GM12878 (cell line): ENCODE measurements around the gene RALGAPA2. TPM values are rescaled to one million over a fixed set of nuclear protein-coding genes. Genes with fewer than 3 reads are reported as not detected.

Source experiments
- ATAC-seq: fragments of 200-7000 bp; cut with Tn5 transposase; 3 replicates; pipeline ENCODE4 v1.9.1; 2020; ENCODE audit warnings: mild to moderate bottlenecking, moderate library complexity
- BruUV-seq: library from RNA; stranded (reverse); fragments of 400-500 nt; replicated peaks from 2 replicates; lab custom pipeline; 2021; lab: Mats Ljungman, UMichigan
- CTCF ChIA-PET: fragments of 300-600 bp; sonication (Branson Sonifier 250); formaldehyde crosslinking; extraction: SDS; loops from one replicate; lab custom pipeline; 2021; ENCODE audit warnings: inconsistent platforms; lab: Yijun Ruan, JAX
- POLR2A ChIA-PET: fragments of 350-600 bp; formaldehyde crosslinking; extraction: SDS; loops from one replicate; lab custom pipeline; 2021; ENCODE audit warnings: inconsistent platforms; lab: Charles Lee
- RAD21 ChIA-PET: fragments of 300-600 bp; sonication (Branson Sonifier 250); formaldehyde crosslinking; loops from one replicate; lab custom pipeline; 2023; ENCODE audit warnings: antibody characterized with exemption; ENCODE audit not compliant: unreplicated experiment; lab: Charles Lee
- SMC1A ChIA-PET: fragments of 300-600 bp; sonication (Branson Sonifier 250); formaldehyde crosslinking; loops from one replicate; lab custom pipeline; 2023; ENCODE audit not compliant: unreplicated experiment, uncharacterized antibody; lab: Charles Lee
- DNase-seq: peaks from one replicate; pipeline ENCODE4 v3.0.0-alpha.2; 2011; ENCODE audit warnings: low read depth, low spot score
- FAIRE-seq: peaks from 3 replicates; lab custom pipeline; 2011; peaks lifted over from hg19 to GRCh38; lab: Jason Lieb, UNC
- H2AFZ ChIP-seq: 2 replicates; pipeline ENCODE4 v1.6.0; 2011; ENCODE audit warnings: low read depth, low read length, control low read depth; ENCODE audit not compliant: control insufficient read depth
- H3K27ac ChIP-seq: 2 replicates; pipeline ENCODE4 v1.5.1; 2011; ENCODE audit warnings: control low read depth; ENCODE audit not compliant: control insufficient read depth, insufficient read depth
- H3K27me3 ChIP-seq, 2 experiments: replicated peaks in 1 of 2; 2 replicates each; pipeline versions ENCODE4 v1.6.0 to v1.6.1; 2011; ENCODE audit warnings: low read length in 1 of 2; ENCODE audit not compliant: control insufficient read depth in 2 of 2, insufficient read depth in 2 of 2
- H3K36me3 ChIP-seq, 2 experiments: 2 replicates each; pipeline ENCODE4 v1.5.1; 2011; ENCODE audit warnings: low read length in 1 of 2; ENCODE audit not compliant: control insufficient read depth in 2 of 2, insufficient read depth in 2 of 2
- H3K4me1 ChIP-seq: 2 replicates; pipeline ENCODE4 v1.6.1; 2011; ENCODE audit warnings: mild to moderate bottlenecking, low read length, moderate library complexity, mixed read lengths; ENCODE audit not compliant: control insufficient read depth, insufficient read depth
- H3K4me2 ChIP-seq: 2 replicates; pipeline ENCODE4 v1.6.0; 2011; ENCODE audit warnings: control low read depth; ENCODE audit not compliant: control insufficient read depth, insufficient read depth
- H3K4me3 ChIP-seq: fragments of 200-600 bp; sonication (generic); 2 replicates; pipeline ENCODE4 v1.5.1; 2016
- H3K79me2 ChIP-seq: 2 replicates; pipeline ENCODE4 v1.6.0; 2011; ENCODE audit warnings: low read length; ENCODE audit not compliant: control insufficient read depth, insufficient read depth
- H3K9ac ChIP-seq: 2 replicates; pipeline ENCODE4 v1.8.0; 2011; ENCODE audit warnings: low read length, control low read depth, mixed read lengths; ENCODE audit not compliant: control insufficient read depth, insufficient read depth
- H3K9me3 ChIP-seq: replicated peaks from 3 replicates; pipeline ENCODE4 v1.5.1; 2011; ENCODE audit warnings: mild to moderate bottlenecking, low read length; ENCODE audit not compliant: control insufficient read depth, insufficient read depth
- H4K20me1 ChIP-seq: 2 replicates; pipeline ENCODE4 v1.6.0; 2011; ENCODE audit not compliant: control insufficient read depth, insufficient read depth
- NR2C1 ChIP-seq: fragments of 450-650 bp; IDR thresholded peaks from 2 replicates; pipeline ENCODE4 v1.6.1; 2017; ENCODE audit warnings: antibody characterized with exemption, mild to moderate bottlenecking, moderate library complexity
- SRF ChIP-seq, 2 experiments: IDR thresholded peaks; 2 replicates each; pipeline ENCODE4 v1.6.1; 2011; ENCODE audit warnings: low read depth in 2 of 2, low read length in 2 of 2, mild to moderate bottlenecking in 1 of 2, moderate library complexity in 1 of 2
- YY1 ChIP-seq: IDR thresholded peaks from 2 replicates; pipeline ENCODE4 v1.6.1; 2011; ENCODE audit warnings: low read depth, mild to moderate bottlenecking, low read length
- WGBS: methylation state at CpG from one replicate; pipeline ENCODE4 v1.1.6; 2016; ENCODE audit warnings: low lambda C conversion rate; ENCODE audit not compliant: insufficient replicate concordance, insufficient coverage; ENCODE audit errors: missing lambda C conversion rate; 5-methylcytosine and 5-hydroxymethylcytosine counted together
- in situ Hi-C: fragments of 300-500 bp; cut with MboI; formaldehyde crosslinking; loops from 9 replicates; pipeline ENCODE4 v1.14.3; 2018; ENCODE audit warnings: mixed read lengths
- intact Hi-C: fragments of 100-400 bp; cut with micrococcal nuclease; formaldehyde crosslinking; loops from one replicate; pipeline ENCODE4 v1.14.2; 2022; ENCODE audit not compliant: unreplicated experiment
- polyA plus RNA-seq, 11 experiments: library from polyadenylated mRNA; depleted of rRNA in 4 of 11; unstranded in 6 of 11; stranded (reverse) in 5 of 11; fragments of >200 nt; fragmentation: Nextera tagmentation in 4 of 11; fragmentation: Illumina TruSeq in 1 of 11; extraction: Ambion mirVana in 4 of 11; extraction: Trizol in 1 of 11; gene quantifications; 1 replicate in 1 of 11; 2 replicates in 10 of 11; pipeline versions ENCODE4 v1.2.1 to v1.2.3, GENCODE V29; 2011 to 2016; ENCODE audit warnings: inconsistent platforms in 2 of 11, missing spikeins in 2 of 11, low read depth in 1 of 11
- total RNA-seq, 4 experiments: library from RNA; depleted of rRNA in 3 of 4; stranded (reverse); fragments of >200 nt in 3 of 4; fragmentation: Illumina TruSeq in 1 of 4; extraction: Trizol in 1 of 4; gene quantifications; 2 replicates each; pipeline versions ENCODE4 v1.2.1 to v1.2.3, GENCODE V29; 2013 to 2021
- TF ChIP-seq, protein P1 (sequence below): fragments of 450-650 bp; IDR thresholded peaks from 2 replicates; pipeline ENCODE4 v1.6.1; 2016; ENCODE audit warnings: mild to moderate bottlenecking, moderate library complexity, borderline replicate concordance

The RALGAPA2 gene
- total and polyA plus RNA-seq, 10 of the 15 experiments (the other 5 are each of a cell fraction or from before 2014, with no cell fraction given) = 2.9 to 29.4 (median 19.6) TPM

GRCh38 chr20:20614391-20614790, 98.1 kb downstream of the RALGAPA2 start:
- H3K36me3 ChIP-seq = peaks cover 0 to 8% of the 10 kb centered on the region in 2 experiments; a peak in 2 of 4 replicates
- intact Hi-C loops = no loop called here
- ChIA-PET SMC1A (no interaction called here), POLR2A (no interaction called here), CTCF (no interaction called here), RAD21 (no interaction called here)
- in situ Hi-C loops = no loop called here
- no TSS peak for BruUV-seq
- no peak overlapping the region for H2AFZ ChIP-seq
- no peak overlapping the region for H3K27ac ChIP-seq
- H4K20me1 ChIP-seq = no peaks in the 10 kb centered on the region
- no peaks in the 10 kb centered on the region for H3K79me2 ChIP-seq
- H3K4me1 ChIP-seq = no peaks in the 10 kb centered on the region
- H3K27me3 ChIP-seq = no peaks in the 10 kb centered on the region
- no peak overlapping the region for H3K4me2 ChIP-seq
- TF ChIP-seq NR2C1 (no peak), SRF (IDR thresholded peaks at IDR 0.05; ENCODE audit: low read depth in 2 of 2, low read length in 2 of 2) (no peak), YY1 (no peak)
- TF ChIP-seq, protein P1, sequence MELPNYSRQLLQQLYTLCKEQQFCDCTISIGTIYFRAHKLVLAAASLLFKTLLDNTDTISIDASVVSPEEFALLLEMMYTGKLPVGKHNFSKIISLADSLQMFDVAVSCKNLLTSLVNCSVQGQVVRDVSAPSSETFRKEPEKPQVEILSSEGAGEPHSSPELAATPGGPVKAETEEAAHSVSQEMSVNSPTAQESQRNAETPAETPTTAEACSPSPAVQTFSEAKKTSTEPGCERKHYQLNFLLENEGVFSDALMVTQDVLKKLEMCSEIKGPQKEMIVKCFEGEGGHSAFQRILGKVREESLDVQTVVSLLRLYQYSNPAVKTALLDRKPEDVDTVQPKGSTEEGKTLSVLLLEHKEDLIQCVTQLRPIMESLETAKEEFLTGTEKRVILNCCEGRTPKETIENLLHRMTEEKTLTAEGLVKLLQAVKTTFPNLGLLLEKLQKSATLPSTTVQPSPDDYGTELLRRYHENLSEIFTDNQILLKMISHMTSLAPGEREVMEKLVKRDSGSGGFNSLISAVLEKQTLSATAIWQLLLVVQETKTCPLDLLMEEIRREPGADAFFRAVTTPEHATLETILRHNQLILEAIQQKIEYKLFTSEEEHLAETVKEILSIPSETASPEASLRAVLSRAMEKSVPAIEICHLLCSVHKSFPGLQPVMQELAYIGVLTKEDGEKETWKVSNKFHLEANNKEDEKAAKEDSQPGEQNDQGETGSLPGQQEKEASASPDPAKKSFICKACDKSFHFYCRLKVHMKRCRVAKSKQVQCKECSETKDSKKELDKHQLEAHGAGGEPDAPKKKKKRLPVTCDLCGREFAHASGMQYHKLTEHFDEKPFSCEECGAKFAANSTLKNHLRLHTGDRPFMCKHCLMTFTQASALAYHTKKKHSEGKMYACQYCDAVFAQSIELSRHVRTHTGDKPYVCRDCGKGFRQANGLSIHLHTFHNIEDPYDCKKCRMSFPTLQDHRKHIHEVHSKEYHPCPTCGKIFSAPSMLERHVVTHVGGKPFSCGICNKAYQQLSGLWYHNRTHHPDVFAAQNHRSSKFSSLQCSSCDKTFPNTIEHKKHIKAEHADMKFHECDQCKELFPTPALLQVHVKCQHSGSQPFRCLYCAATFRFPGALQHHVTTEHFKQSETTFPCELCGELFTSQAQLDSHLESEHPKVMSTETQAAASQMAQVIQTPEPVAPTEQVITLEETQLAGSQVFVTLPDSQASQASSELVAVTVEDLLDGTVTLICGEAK = no peak
- ATAC-seq (no peak), DNase-seq (no peak), FAIRE-seq (no peak)
- H3K9ac ChIP-seq = no peak overlapping the region
- WGBS = 99% methylated on average over 3 of the region's 3 CpGs
- H3K9me3 ChIP-seq = no peaks in the 10 kb centered on the region
- no peak overlapping the region for H3K4me3 ChIP-seq
